Limb (tissue), 2 donors: ENCODE measurements around the gene PEX11G.

ENCODE experiments used
- DNase-seq, 2 donors: peaks; one replicate each; pipeline ENCODE4 v3.0.0-alpha.2; 2016; ENCODE audit errors: extremely low spot score in 2 of 2

PEX11G gene

DNA sequence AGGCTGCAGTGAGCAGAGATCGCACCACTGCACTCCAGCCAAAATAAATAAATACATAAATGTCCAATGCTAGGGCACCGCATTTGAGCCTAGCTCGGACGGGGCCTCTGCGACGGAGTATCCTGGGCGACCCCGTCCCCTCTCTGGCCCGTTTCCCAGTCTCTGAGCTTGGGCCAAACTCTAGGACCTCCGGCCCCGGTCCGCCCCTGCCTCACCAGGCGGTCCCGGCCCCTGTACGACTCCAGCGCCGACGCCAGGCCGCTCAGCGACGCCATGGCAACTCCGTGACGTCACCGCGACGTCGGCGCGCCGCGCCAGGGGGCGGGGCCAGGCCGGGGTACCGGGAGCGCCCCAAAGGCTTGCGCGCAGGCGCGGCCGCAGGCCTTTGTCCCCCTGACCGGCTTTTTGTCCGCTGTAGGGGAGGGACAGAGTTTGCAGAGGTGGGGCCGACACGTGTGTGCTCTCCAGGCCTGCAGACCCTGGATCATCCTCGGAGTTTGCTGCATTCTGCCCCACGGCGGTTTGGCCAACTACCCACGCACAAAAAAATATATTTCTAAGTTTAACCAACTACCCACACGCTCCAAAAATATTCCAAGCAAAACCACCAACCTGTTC, at the start of gene PEX11G:
PEX11G (minus strand) TSS at position 300 of the 618 bp plus-strand sequence; CDS start at position 275, 25 bp downstream.
- peak; percentile 93 to 98 for DNase-seq

GRCh38 chr19:7535998-7536695, 47.3 kb upstream of the PEX11G start:
- no peak for DNase-seq

GRCh38 chr19:7535047-7535997, 46.5 kb upstream of the PEX11G start, which contains the start of gene PNPLA6:
Gene PNPLA6 (plus strand): TSS chr19:7535717. CDS start chr19:7535789, 72 bp downstream.
- peak; percentile 92 to 98 for DNase-seq

DNA sequence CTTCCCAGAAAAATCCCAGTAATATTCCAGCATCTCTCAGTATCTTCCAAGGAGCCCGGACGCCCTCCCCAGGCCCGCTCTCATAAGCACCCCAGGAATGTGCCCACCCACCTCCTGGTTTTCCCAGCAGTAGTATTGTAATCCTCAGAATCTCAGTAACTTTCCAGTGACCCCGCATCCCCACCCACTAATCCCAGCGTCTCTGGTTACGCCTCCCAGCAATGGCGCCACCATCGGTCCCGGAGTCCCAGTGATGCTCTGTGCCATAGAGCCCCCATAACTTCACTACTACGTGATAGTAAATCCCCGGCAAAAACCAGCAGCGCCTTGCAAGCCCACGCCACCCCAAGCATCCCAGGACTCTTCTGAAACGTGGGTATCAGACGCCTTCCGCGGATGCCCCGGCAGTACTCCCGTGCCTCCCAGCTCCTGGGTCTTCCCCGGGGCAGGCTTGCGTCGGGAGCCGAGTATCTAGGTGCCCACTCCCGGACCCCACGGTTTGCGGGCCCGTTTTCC, 45.8 kb upstream of the PEX11G start:
- peak; percentile 67 to 78 for DNase-seq

DNA sequence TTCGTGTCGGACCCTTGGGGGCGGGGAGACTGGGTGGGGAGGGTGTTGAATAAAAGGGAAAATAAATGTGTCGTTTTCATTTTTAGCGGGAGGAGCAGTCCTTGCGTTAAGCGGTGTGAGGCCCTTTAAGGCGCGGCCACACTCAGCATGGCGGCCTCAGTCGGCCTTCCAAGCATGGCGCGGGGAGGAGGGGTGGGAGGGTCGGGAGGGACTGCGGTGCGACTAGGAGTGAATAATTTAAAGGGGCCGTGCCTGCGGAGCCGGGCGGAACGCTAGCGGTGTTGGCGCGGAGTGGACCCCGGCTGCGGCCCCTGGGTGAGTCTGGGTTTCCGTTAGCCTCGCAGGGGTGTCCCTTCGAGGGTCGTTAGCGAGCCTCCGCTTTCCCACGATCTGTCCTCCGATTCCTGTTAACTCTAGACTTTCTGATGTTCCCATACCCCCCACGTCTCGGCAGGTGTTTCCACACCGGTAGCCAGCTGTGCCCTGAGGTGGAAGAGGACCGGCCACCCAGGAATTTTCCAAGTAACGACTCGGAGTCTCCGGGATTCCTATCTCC, 45.2 kb upstream of the PEX11G start:
- DNase-seq = peak; percentile 92

DNA sequence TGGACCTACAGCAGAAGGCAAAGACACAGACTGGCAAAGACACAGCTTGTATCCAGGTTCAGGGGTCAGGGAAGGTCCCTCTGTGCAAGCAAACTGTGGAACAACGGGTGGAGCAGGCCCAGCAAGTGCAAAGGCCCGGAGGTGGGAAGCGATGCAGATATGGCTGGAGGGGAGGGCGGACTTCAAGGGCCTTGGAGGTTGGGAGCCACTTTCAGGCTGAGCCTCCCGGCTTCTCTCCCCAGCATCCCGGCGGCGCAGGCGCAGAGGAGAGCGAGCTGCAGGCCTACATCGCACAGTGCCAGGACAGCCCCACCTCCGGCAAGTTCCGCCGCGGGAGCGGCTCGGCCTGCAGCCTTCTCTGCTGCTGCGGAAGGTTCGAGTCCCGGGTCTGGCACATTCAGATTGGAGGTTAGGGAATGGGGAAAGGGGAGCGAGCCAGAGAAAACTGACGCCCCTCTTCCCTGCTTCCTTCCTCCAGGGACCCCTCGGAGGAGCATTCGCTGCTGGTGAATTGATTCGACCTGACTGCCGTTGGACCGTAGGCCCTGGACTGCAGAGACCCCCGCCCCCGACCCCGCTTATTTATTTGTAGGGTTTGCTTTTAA, 44.5 kb upstream of the PEX11G start:
- peak; percentile 19 to 71 for DNase-seq

DNA sequence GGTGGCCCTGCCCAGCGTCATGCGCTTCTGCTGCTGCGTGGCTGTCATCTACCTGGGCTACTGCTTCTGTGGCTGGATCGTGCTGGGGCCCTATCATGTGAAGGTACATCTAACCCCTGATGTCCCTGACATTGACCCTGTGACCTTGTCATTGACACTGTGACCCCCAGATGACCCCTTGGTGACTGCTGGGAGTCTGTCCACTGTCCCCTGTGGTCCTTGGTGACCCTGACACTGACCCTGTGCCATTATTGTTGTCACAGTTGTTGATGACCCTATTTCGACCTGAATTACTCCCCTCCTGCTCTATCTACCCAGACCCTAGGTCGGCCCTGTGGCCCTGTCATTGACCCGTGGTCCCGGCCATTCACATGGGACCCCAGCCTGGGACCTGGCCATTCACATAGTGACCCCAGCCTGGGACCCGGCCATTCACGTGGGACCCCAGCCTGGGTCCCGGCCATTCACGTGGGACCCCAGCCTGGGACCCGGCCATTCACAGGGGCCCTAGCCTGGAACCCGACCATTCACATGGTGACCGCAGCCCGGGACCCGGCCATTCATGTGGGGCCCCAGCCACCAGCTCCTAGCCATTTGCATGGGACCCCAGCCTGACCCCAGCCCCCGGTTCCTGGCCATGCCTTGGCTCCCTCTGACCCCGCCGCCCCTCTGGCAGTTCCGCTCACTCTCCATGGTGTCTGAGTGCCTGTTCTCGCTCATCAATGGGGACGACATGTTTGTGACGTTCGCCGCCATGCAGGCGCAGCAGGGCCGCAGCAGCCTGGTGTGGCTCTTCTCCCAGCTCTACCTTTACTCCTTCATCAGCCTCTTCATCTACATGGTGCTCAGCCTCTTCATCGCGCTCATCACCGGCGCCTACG, 41.0 kb upstream of the PEX11G start:
- DNase-seq = no peak

GRCh38 chr19:7529246-7529600, 40.4 kb upstream of the PEX11G start:
- no peak for DNase-seq

GRCh38 chr19:7528522-7529245, 39.8 kb upstream of the PEX11G start:
- no peak for DNase-seq

- no peak for DNase-seq
Observed at GRCh38 chr19:7528192-7528519, 39.3 kb upstream of the PEX11G start.

GRCh38 chr19:7527516-7528191, 38.8 kb upstream of the PEX11G start:
- DNase-seq = no peak

- DNase-seq = no peak
Observed at GRCh38 chr19:7526059-7526929, 37.5 kb upstream of the PEX11G start.

GRCh38 chr19:7524992-7525739, 36.3 kb upstream of the PEX11G start:
- no peak for DNase-seq

GRCh38 chr19:7524523-7524922, 35.7 kb upstream of the PEX11G start:
- DNase-seq = no peak

DNA sequence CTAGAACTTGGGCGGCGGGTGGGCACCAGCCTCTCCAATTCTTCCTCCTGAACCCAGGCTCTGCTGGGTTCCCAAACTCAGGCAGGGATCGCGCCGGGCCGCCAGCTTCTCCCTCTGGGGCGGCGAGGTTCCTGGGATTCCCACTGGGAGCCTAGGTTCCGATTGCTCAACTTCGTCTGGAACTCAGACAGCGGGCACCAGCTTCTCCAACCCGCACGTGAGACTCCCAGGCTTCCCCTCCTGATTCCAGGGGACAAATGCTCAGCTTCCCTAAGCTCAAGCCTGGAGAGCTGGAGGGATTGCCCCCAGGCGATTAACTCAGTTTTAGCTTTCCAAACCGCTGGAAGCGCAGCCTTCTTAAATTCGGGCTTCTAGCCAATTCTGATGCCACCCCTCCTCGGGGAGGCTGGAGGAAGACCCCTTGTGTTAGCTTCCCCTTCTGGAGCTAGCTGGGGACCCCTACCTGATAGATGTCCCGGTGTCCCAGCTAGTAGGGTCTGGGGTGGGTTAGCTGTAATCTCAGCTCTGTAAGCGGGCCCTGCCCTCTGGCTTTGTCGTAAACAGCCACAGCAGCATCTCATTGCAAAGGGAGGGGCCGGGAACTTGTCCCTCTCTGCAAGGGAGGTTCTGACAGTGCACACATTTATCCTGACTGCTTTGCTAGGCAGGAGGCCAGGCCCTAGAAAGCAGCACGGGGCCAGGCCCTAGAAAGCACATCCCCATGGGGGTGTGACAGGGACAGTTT, 34.3 kb upstream of the PEX11G start:
- DNase-seq = no peak

DNA sequence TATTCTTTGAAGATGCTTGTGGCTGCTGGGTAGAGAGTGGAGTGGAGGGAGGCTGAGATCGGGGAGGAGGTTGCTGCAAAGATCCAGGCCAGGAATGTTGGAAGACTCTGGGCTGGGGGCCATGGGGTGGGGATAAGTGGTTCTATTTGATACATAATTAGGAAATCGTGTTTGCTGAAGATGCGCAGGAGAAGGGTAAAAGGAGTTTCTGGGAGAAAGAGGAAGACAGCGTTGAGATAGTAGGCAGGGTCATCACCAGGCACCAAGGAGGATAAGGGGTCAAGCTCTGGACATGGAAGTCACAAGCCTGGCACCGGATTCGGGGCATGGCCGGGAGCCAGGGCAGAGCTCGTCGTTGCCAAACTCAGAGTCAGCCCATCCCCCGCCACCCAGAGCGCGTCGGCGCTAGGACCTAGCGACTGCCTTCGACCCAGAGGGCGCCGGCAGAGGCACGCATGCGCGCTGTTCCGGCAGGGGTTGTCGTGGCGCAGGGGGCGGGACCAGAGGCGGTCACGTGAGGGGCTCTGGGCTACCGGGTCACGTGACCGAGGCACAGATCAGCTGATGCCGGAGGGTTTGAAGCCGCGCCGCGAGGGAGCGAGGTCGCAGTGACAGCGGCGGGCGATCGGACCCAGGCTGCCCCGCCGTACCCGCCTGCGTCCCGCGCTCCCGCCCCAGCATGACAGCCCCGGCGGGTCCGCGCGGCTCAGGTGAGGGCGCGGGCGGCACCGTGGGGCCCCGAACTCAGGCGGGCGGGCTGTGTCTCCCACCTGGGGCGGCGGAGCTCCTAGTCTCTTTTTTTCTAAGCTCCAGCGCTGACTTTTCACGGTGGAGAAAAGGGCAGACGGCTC, 33.5 kb upstream of the PEX11G start, which contains the start of gene MCOLN1:
MCOLN1 (plus strand) TSS at position 553 of the 851 bp plus-strand sequence; CDS start at position 680, 127 bp downstream.
- DNase-seq = peak; percentile 99
